Effector memory CD8-positive, alpha-beta T cell (primary cell): ENCODE data around the gene PLCB1.

ENCODE experiments used
- ATAC-seq: fragments of 150-1000 bp; cut with Tn5 transposase; replicated peaks from 2 replicates; pipeline ENCODE4 v1.10.0; 2021; ENCODE audit warnings: mild to moderate bottlenecking, moderate library complexity
- DNase-seq, 3 experiments: peaks; one replicate each; pipeline ENCODE4 v3.0.0; 2021
- H3K27ac Mint-ChIP-seq, 2 donors: one replicate each; pipeline ENCODE4 v1.8.0; 2022; ENCODE audit warnings: mild to moderate bottlenecking in 2 of 2, mixed read lengths in 2 of 2, moderate library complexity in 2 of 2
- H3K27me3 Mint-ChIP-seq, 2 donors: one replicate each; pipeline ENCODE4 v1.8.0; 2022; ENCODE audit warnings: mixed read lengths in 2 of 2
- H3K36me3 Mint-ChIP-seq: one replicate; pipeline ENCODE4 v1.8.0; 2022; ENCODE audit warnings: mild to moderate bottlenecking, moderate library complexity, mixed read lengths; ENCODE audit not compliant: insufficient read depth
- H3K4me1 Mint-ChIP-seq, 2 donors: one replicate each; pipeline ENCODE4 v1.8.0; 2022; ENCODE audit warnings: low read depth in 2 of 2, mixed read lengths in 2 of 2
- H3K4me3 Mint-ChIP-seq, 2 donors: one replicate each; pipeline ENCODE4 v1.8.0; 2022; ENCODE audit warnings: mild to moderate bottlenecking in 2 of 2, mixed read lengths in 2 of 2, moderate library complexity in 2 of 2
- H3K9me3 Mint-ChIP-seq, 2 donors: one replicate each; pipeline ENCODE4 v1.8.0; 2022; ENCODE audit warnings: mixed read lengths in 2 of 2

The PLCB1 gene

GRCh38 chr20:8780915-8781314 lies 648.8 kb downstream of the PLCB1 start:
- Mint-ChIP-seq H3K36me3 (peaks cover 6% of the 10 kb centered on the region), H3K27ac (no peak overlapping the region), H3K27me3 (no peaks in the 10 kb centered on the region), H3K4me3 (no peak overlapping the region), H3K4me1 (peaks cover 3 to 4% of the 10 kb centered on the region in 2 donors), H3K9me3 (no peaks in the 10 kb centered on the region)
- ATAC-seq, result no peak
- no peak for DNase-seq

- Mint-ChIP-seq H3K36me3 (peaks cover 6% of the 10 kb centered on the region), H3K4me1 (peaks cover 3 to 4% of the 10 kb centered on the region in 2 donors), H3K9me3 (no peaks in the 10 kb centered on the region), H3K27ac (no peak overlapping the region), H3K27me3 (no peaks in the 10 kb centered on the region), H3K4me3 (no peak overlapping the region)
- no peak for ATAC-seq
- DNase-seq, result no peak
Observed at GRCh38 chr20:8782804-8783203, 650.7 kb downstream of the PLCB1 start.

- Mint-ChIP-seq H3K27me3 (no peaks in the 10 kb centered on the region), H3K9me3 (no peaks in the 10 kb centered on the region), H3K36me3 (peaks cover 2% of the 10 kb centered on the region), H3K4me1 (peaks cover 3 to 4% of the 10 kb centered on the region in 2 donors), H3K27ac (no peak overlapping the region), H3K4me3 (no peak overlapping the region)
- ATAC-seq (no peak), DNase-seq (no peak)
Observed at GRCh38 chr20:8783734-8784133, 651.7 kb downstream of the PLCB1 start.

- ATAC-seq (no peak), DNase-seq (no peak)
- Mint-ChIP-seq H3K27ac (no peak overlapping the region), H3K36me3 (no peaks in the 10 kb centered on the region), H3K9me3 (no peaks in the 10 kb centered on the region), H3K27me3 (no peaks in the 10 kb centered on the region), H3K4me1 (peaks cover 3 to 4% of the 10 kb centered on the region in 2 donors), H3K4me3 (no peak overlapping the region)
Observed at GRCh38 chr20:8786383-8786782, 654.3 kb downstream of the PLCB1 start.

- peaks cover 2% of the 10 kb centered on the region for H3K36me3 Mint-ChIP-seq
- no peak overlapping the region for H3K4me3 Mint-ChIP-seq
- peaks cover 3 to 4% of the 10 kb centered on the region in 2 donors for H3K4me1 Mint-ChIP-seq
- no peaks in the 10 kb centered on the region for H3K27me3 Mint-ChIP-seq
- no peak overlapping the region for H3K27ac Mint-ChIP-seq
- ATAC-seq (no peak), DNase-seq (no peak)
- H3K9me3 Mint-ChIP-seq, result no peaks in the 10 kb centered on the region
Observed at GRCh38 chr20:8787090-8787489, 655.0 kb downstream of the PLCB1 start.

- H3K9me3 Mint-ChIP-seq, result no peaks in the 10 kb centered on the region
- ATAC-seq (no peak), DNase-seq (no peak)
- no peaks in the 10 kb centered on the region for H3K27me3 Mint-ChIP-seq
- H3K4me1 Mint-ChIP-seq, result peaks cover 3 to 4% of the 10 kb centered on the region in 2 donors
- no peak overlapping the region for H3K4me3 Mint-ChIP-seq
- no peak overlapping the region for H3K27ac Mint-ChIP-seq
- peaks cover 7% of the 10 kb centered on the region for H3K36me3 Mint-ChIP-seq
Observed at GRCh38 chr20:8788275-8788674, 656.2 kb downstream of the PLCB1 start.

- Mint-ChIP-seq H3K27me3 (no peaks in the 10 kb centered on the region), H3K36me3 (peaks cover 7% of the 10 kb centered on the region), H3K9me3 (no peaks in the 10 kb centered on the region), H3K27ac (no peak overlapping the region), H3K4me3 (no peak overlapping the region), H3K4me1 (peaks cover 3 to 4% of the 10 kb centered on the region in 2 donors)
- ATAC-seq, result no peak
- DNase-seq, result no peak
Observed at GRCh38 chr20:8788831-8789230, 656.8 kb downstream of the PLCB1 start.

- ATAC-seq (no peak), DNase-seq (no peak)
- Mint-ChIP-seq H3K4me1 (no peaks in the 10 kb centered on the region), H3K36me3 (peaks cover 7% of the 10 kb centered on the region), H3K27me3 (no peaks in the 10 kb centered on the region), H3K9me3 (no peaks in the 10 kb centered on the region), H3K4me3 (no peak overlapping the region), H3K27ac (no peak overlapping the region)
Observed at GRCh38 chr20:8790442-8791074, 658.5 kb downstream of the PLCB1 start.

GRCh38 chr20:8795404-8795803 lies 663.3 kb downstream of the PLCB1 start:
- Mint-ChIP-seq H3K27ac (no peak overlapping the region), H3K4me1 (no peaks in the 10 kb centered on the region), H3K9me3 (no peaks in the 10 kb centered on the region), H3K4me3 (no peak overlapping the region), H3K27me3 (no peaks in the 10 kb centered on the region), H3K36me3 (peaks cover 11% of the 10 kb centered on the region)
- ATAC-seq, result no peak
- no peak for DNase-seq

- ATAC-seq (no peak), DNase-seq (no peak)
- Mint-ChIP-seq H3K9me3 (no peaks in the 10 kb centered on the region), H3K36me3 (peaks cover 11% of the 10 kb centered on the region), H3K4me1 (no peaks in the 10 kb centered on the region), H3K4me3 (no peak overlapping the region), H3K27ac (no peak overlapping the region), H3K27me3 (no peaks in the 10 kb centered on the region)
Observed at GRCh38 chr20:8796088-8796660, 664.1 kb downstream of the PLCB1 start.

GRCh38 chr20:8798505-8798904 lies 666.4 kb downstream of the PLCB1 start:
- peaks cover 8% of the 10 kb centered on the region for H3K36me3 Mint-ChIP-seq
- H3K27ac Mint-ChIP-seq, result no peak overlapping the region
- DNase-seq, result no peak
- H3K9me3 Mint-ChIP-seq, result no peaks in the 10 kb centered on the region
- no peak overlapping the region for H3K4me3 Mint-ChIP-seq
- no peaks in the 10 kb centered on the region for H3K27me3 Mint-ChIP-seq
- H3K4me1 Mint-ChIP-seq, result no peaks in the 10 kb centered on the region
- no peak for ATAC-seq

GRCh38 chr20:8800089-8800488 lies 668.0 kb downstream of the PLCB1 start:
- no peaks in the 10 kb centered on the region for H3K4me1 Mint-ChIP-seq
- no peak overlapping the region for H3K4me3 Mint-ChIP-seq
- ATAC-seq (no peak), DNase-seq (no peak)
- H3K36me3 Mint-ChIP-seq, result peaks cover 13% of the 10 kb centered on the region
- H3K27me3 Mint-ChIP-seq, result no peaks in the 10 kb centered on the region
- H3K9me3 Mint-ChIP-seq, result no peaks in the 10 kb centered on the region
- H3K27ac Mint-ChIP-seq, result no peak overlapping the region

- no peaks in the 10 kb centered on the region for H3K27me3 Mint-ChIP-seq
- H3K27ac Mint-ChIP-seq, result no peak overlapping the region
- no peak for ATAC-seq
- H3K36me3 Mint-ChIP-seq, result peaks cover 13% of the 10 kb centered on the region
- H3K4me3 Mint-ChIP-seq, result no peak overlapping the region
- no peak for DNase-seq
- no peaks in the 10 kb centered on the region for H3K9me3 Mint-ChIP-seq
- H3K4me1 Mint-ChIP-seq, result no peaks in the 10 kb centered on the region
Observed at GRCh38 chr20:8801686-8802085, 669.6 kb downstream of the PLCB1 start.

- Mint-ChIP-seq H3K27me3 (no peaks in the 10 kb centered on the region), H3K27ac (no peak overlapping the region), H3K4me3 (no peak overlapping the region), H3K36me3 (peaks cover 13% of the 10 kb centered on the region), H3K4me1 (no peaks in the 10 kb centered on the region), H3K9me3 (no peaks in the 10 kb centered on the region)
- no peak for DNase-seq
- ATAC-seq, result no peak
Observed at GRCh38 chr20:8803065-8803464, 671.0 kb downstream of the PLCB1 start.
